Measurements from ENCODE around the gene ST8SIA1.

ST8SIA1 gene

DNA sequence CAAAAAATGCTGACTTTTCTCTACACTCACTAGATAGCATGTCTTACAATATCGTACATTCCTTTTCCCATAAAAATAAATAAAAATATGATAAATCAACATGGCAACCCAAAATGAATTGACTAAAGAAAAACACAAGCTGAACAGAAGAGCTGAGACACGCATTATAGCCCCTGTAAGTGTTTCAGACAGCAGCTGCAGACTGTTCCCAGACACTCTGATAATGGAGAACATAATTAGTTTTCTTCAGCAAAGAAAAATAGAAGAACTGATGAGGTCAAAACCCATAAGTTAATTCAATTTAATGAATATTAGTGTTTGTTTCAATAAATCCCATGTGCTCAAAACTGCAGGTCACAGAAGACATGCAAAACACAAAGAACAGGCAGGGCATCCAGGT, 23.8 kb downstream of the ST8SIA1 start:
- Mint-ChIP-seq H3K27ac (no peak overlapping the region), H3K4me3 (no peak overlapping the region), H3K9me3 (no peaks in the 10 kb centered on the region), H3K4me1 (no peaks in the 10 kb centered on the region), H3K27me3 (peaks cover 34% of the 10 kb centered on the region)
- DNase-seq (no peak), ATAC-seq (no peak)

DNA sequence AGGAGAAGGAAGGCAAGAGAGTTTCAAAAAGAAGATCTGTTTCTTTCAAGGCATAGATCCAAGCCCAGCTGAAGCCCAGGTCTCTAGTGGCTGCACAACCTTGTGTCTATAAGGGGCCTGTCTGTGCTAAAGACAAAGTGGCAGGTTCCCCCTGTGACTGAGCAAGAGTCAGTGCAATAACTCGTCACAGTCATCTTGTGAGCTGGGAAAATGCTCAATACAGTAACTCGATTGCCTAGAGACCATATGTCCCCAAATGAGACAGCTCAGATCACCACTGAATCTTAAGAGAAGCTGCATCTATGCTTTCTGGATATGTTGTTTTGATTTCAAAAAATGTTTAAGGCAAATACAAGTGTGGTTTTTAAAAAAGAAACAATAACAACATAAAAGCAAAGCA, 24.2 kb downstream of the ST8SIA1 start:
- ATAC-seq (no peak), DNase-seq (no peak)
- Mint-ChIP-seq H3K27me3 (peaks cover 30% of the 10 kb centered on the region), H3K27ac (no peak overlapping the region), H3K4me3 (no peak overlapping the region), H3K4me1 (no peaks in the 10 kb centered on the region), H3K9me3 (no peaks in the 10 kb centered on the region)

DNA sequence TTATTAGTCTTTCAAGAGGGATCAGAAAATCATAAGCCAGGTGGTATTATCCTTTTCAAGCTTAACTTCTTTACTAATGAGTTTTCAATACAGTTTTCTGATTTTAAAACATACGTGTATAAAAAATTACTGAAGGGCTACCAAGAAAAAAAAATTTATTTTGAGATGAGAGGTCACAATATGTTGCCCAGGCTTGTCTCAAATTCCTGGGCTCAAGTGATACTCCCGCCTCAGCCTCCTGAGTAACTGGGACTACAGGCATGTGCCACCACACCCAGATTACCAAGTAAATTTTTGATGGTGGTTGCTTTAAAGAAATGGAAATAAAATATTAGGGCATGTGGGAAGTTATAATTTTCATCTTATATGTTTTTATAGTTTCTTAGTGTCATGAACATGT, 26.7 kb downstream of the ST8SIA1 start:
- Mint-ChIP-seq H3K27me3 (peaks cover 22% of the 10 kb centered on the region), H3K4me3 (no peak overlapping the region), H3K27ac (peak overlapping the region; percentile 4 to 14), H3K9me3 (peaks cover 1 to 4% of the 10 kb centered on the region in 2 donors), H3K4me1 (no peaks in the 10 kb centered on the region)
- DNase-seq (no peak), ATAC-seq (no peak)

DNA sequence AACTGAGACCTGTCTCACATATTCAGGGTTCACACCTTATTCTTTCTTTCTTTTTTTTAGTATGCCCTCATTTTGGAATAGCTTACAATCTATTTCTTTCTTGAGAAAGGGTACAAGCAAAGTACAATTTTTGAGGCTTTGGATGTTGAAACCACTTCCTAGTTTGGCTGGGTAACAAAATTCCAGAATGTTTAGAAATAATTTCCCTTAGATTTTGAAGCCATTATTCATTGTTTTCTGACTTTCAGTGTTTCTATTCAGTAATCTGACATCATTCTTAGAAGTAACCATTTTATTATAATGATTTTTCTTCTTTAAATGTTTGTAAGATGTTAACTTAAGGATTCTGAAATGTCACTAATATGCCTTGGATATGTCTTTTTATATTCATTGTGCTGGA, 28.2 kb downstream of the ST8SIA1 start:
- DNase-seq = no peak
- H3K9me3 Mint-ChIP-seq = peaks cover 10 to 13% of the 10 kb centered on the region in 2 donors
- peaks cover 22% of the 10 kb centered on the region for H3K27me3 Mint-ChIP-seq
- ATAC-seq = no peak
- H3K4me1 Mint-ChIP-seq = no peaks in the 10 kb centered on the region
- H3K4me3 Mint-ChIP-seq = no peak overlapping the region
- no peak overlapping the region for H3K27ac Mint-ChIP-seq

DNA sequence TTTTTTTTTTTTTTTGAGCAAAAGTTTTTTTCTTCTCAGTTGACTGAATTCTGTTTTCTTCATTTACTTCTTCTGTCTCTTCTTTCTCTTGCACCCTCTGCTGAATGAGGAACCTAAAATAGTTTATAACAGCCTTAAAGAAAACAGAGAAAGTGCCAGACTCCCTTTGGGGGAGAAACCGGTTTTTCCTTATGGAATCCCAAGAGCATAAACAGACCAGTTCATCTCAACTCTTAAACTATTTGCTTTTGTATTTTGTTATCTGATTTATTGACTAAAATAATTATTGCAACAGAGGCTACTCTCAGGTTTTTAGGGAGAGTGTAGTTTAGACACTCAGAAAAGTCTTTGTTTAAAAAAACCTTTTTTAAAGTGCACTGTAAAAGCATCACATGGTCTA, 30.2 kb downstream of the ST8SIA1 start:
- H3K4me3 Mint-ChIP-seq = no peak overlapping the region
- DNase-seq (no peak), ATAC-seq (no peak)
- no peaks in the 10 kb centered on the region for H3K4me1 Mint-ChIP-seq
- peaks cover 13 to 18% of the 10 kb centered on the region in 2 donors for H3K9me3 Mint-ChIP-seq
- no peak overlapping the region for H3K27ac Mint-ChIP-seq
- peaks cover 18% of the 10 kb centered on the region for H3K27me3 Mint-ChIP-seq

DNA sequence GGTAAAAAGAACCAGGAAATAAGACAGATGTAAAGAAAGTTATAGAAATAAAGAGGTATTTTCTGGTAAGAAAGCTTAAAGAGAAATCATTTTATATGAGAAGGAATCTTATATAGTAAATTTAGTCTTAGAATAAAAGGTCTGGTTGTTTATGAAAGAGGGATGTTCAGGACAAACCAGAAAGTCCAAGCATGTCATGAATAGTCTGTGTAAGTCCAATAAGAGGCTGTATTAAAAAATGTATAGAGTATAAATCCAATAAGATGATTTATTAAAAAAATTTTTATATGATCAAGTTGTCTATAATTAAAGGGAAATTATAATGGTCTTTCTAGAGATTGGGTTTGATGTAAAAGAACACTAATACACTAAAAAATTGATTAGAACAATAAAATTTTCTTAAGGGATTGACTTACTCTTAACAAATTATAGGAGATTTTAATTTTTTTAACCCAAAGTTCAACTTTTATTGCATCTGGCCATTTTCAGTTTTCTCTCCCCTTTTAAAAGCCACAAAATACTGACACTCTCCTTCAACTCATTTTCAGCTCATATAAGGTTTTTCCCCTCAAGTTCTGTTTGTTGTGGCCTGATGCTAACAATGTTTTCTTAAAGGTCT, 35.1 kb downstream of the ST8SIA1 start:
- DNase-seq (no peak), ATAC-seq (no peak)
- Mint-ChIP-seq H3K9me3 (peaks cover 22 to 34% of the 10 kb centered on the region in 2 donors), H3K4me1 (no peaks in the 10 kb centered on the region), H3K27ac (no peak overlapping the region), H3K4me3 (no peak overlapping the region), H3K27me3 (peaks cover 11% of the 10 kb centered on the region)

DNA sequence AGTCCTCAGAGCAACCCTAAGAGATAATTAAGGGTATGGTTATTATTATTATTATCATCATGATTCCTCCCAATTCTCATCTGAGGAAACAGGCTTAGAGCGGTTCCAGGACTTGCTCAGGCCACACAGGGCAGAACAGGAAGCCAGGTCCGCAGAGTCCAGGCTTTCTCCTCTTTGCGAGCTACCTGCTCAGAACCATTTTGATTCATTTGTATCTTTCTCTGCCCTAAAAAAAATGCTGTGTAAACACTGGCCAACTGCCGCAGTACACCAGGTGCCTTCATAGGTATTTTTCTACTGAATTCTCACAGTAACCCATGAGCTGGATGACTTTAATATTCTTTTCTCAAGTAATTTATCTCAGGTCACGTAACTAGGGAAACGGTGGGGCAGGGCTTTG, 45.3 kb downstream of the ST8SIA1 start:
- Mint-ChIP-seq H3K27ac (no peak overlapping the region), H3K27me3 (peaks cover 29% of the 10 kb centered on the region), H3K4me3 (no peak overlapping the region), H3K9me3 (no peaks in the 10 kb centered on the region), H3K4me1 (peaks cover 17% of the 10 kb centered on the region)
- DNase-seq = no peak
- no peak for ATAC-seq

DNA sequence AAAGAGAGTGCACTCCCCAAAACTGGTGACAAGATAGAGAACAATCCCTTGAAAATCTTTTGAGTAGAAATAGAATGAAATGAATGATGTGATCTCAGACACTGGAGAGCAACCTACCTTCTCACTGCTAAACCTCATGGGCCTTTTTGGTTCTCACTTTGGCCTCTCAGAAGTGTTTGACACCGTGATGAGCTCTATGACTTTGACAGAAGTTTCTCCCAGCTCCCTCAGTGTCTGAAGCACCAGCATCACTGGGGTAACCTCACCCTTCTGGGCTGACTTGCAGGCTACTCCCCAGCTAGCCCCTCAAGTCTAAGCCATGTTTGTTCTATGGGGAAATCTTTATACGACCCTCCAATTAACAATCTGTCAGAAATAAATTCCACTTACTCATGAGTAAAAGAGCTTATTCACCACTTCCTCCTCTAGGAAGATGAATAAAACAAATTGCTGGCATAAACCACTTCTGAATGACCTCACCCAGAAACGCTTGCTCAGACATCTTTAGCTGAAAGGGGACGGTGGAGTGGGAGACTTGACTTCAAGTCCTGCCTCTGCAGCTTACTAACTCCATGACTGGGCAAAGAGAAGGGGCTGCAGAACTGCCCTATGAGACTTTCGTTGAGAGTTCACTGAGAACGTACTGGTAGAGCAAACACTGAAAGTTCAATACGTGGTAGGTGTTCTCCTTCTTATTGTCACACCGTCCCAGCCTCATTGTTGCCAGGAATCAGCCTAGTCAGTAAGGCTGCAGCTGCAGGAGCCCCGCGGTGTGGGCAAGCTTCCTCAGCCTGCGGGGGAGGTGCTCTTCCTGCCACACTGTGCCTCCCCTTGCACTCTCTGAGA, 46.5 kb downstream of the ST8SIA1 start:
- DNase-seq = no peak
- peaks cover 17% of the 10 kb centered on the region for H3K4me1 Mint-ChIP-seq
- peaks cover 36% of the 10 kb centered on the region for H3K27me3 Mint-ChIP-seq
- ATAC-seq = peak; percentile 61
- H3K9me3 Mint-ChIP-seq = no peaks in the 10 kb centered on the region
- H3K27ac Mint-ChIP-seq = peak overlapping the region; percentile 19 to 46
- H3K4me3 Mint-ChIP-seq = peak overlapping the region; percentile 29 to 51

DNA sequence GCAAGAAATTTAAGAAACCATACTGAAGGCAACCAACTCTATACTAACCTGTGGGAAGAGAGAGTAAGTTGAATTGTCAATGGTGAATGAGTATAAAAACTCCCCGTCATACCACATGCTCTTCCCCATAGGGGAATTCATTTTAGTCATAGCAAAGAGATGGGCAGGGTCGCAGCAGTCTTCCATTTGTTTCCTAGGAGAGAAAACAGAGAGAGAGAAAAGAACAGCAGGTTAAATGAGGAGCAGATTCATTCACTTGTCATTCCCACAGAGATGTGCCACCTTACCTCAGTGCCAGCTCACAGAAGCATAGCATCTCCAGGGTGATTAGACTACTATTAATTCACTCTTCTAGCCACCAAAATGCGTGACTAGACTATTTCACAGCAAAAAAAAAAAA, 47.4 kb downstream of the ST8SIA1 start:
- H3K4me3 Mint-ChIP-seq = no peak overlapping the region
- peaks cover 17% of the 10 kb centered on the region for H3K4me1 Mint-ChIP-seq
- H3K27me3 Mint-ChIP-seq = peaks cover 36% of the 10 kb centered on the region
- ATAC-seq (no peak), DNase-seq (no peak)
- no peaks in the 10 kb centered on the region for H3K9me3 Mint-ChIP-seq
- no peak overlapping the region for H3K27ac Mint-ChIP-seq

DNA sequence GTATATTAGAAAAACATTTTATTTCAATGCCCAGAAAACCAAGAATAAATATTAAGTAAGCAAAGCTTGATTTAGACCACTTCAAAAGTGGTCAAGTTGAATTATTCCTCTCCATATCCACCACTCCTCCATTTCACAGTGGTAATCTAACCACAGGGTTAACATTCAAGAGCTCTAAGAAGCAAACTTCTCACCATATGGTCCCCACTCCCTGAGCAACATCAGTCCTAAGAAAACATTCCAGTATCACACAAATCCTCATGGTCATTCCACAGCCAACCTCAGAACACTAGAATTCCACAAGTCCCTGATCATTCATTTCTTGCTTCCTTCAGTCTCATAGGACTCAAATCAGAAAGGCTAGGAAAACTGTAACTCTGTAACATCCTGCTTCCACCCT, 47.9 kb downstream of the ST8SIA1 start:
- ATAC-seq (no peak), DNase-seq (no peak)
- no peak overlapping the region for H3K27ac Mint-ChIP-seq
- peaks cover 17% of the 10 kb centered on the region for H3K4me1 Mint-ChIP-seq
- peaks cover 36% of the 10 kb centered on the region for H3K27me3 Mint-ChIP-seq
- no peaks in the 10 kb centered on the region for H3K9me3 Mint-ChIP-seq
- H3K4me3 Mint-ChIP-seq = no peak overlapping the region

DNA sequence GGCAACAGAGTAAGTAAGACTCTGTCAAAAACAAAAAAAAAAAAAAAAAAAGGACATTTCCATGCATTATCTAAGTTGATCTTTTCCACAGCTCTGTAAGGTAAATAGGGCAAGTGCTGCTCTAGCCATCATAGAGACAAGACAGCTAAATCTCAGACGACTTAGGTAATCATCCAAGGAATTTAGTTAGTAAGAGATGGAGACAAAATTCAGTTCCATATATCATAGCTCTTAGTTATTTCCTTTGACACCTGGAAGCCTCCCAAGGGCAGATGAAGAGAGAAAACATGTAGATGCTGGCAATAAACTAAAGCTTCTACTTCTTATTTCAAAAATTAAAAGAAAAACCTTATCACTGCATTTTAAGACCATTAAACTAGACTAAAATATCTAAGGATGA, 48.7 kb downstream of the ST8SIA1 start:
- DNase-seq (no peak), ATAC-seq (no peak)
- Mint-ChIP-seq H3K4me3 (no peak overlapping the region), H3K9me3 (no peaks in the 10 kb centered on the region), H3K4me1 (peaks cover 17% of the 10 kb centered on the region), H3K27ac (no peak overlapping the region), H3K27me3 (peaks cover 36% of the 10 kb centered on the region)

DNA sequence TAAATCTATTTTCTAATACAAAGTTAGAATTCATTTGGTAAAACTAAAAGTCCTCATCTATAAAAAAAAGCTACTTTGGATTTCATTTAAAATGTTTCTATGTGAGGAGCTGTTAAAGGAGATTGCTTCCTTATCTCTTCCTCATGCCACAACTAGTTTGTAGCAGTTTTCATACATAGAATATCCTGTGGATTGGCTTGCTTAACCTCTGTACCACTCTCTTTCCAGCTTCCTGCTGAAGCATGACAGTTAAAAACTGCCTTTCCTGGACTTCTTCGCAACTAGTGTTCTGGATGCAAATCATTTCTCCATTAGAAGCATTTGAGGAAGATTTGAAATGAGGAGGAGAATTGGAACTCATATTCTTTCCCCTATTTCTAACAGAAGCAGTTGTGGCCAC, 49.6 kb downstream of the ST8SIA1 start:
- DNase-seq (no peak), ATAC-seq (no peak)
- Mint-ChIP-seq H3K9me3 (no peaks in the 10 kb centered on the region), H3K4me3 (no peak overlapping the region), H3K27me3 (peaks cover 37% of the 10 kb centered on the region), H3K4me1 (peaks cover 17% of the 10 kb centered on the region), H3K27ac (no peak overlapping the region)

DNA sequence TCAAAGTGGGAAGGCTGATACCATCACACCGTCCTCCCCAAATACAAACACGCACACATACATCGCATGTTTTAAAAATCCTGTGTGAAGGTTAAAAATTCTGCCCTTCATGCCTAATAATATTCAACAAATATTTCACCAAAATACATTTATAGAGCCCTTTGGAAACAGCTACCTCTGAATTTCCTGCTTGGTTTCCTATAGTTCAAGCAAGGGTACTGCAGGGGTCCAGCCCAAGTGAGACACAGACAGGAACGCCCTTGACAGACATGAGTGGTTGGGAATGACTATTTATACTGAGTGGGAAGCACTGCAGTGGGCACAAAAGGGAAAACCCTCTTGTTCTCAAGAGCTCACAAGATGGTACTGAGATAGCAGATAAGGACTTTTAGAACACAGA, 51.0 kb downstream of the ST8SIA1 start:
- no peak overlapping the region for H3K27ac Mint-ChIP-seq
- DNase-seq (no peak), ATAC-seq (no peak)
- H3K4me3 Mint-ChIP-seq = no peak overlapping the region
- peaks cover 13% of the 10 kb centered on the region for H3K4me1 Mint-ChIP-seq
- H3K27me3 Mint-ChIP-seq = peaks cover 39% of the 10 kb centered on the region
- no peaks in the 10 kb centered on the region for H3K9me3 Mint-ChIP-seq

DNA sequence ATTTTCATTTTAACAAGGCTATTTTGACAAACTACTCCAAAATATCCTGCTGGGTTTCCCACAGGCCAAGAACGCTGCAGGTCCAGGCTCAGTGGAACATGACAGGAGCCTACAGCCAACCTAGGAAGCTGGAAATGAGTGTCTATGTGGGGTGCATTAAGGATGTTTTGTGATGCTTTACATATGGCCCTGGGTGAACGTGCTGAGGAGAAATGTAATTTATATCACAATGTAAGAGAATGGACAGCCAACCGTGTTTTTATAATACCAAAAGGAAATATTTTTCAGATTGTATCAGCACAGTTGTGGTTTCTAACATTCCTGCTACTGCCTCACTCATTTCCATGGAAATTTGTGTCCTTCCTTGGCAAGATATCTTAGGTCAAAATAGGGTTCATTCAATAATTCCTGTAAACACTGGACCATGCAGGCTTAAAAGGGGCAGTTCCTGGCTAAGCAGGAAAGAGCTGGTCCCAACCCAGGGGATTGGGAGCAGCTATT, 51.5 kb downstream of the ST8SIA1 start:
- Mint-ChIP-seq H3K4me3 (no peak overlapping the region), H3K4me1 (peaks cover 9% of the 10 kb centered on the region), H3K9me3 (no peaks in the 10 kb centered on the region), H3K27ac (no peak overlapping the region), H3K27me3 (peaks cover 34% of the 10 kb centered on the region)
- ATAC-seq = no peak
- DNase-seq = no peak

DNA sequence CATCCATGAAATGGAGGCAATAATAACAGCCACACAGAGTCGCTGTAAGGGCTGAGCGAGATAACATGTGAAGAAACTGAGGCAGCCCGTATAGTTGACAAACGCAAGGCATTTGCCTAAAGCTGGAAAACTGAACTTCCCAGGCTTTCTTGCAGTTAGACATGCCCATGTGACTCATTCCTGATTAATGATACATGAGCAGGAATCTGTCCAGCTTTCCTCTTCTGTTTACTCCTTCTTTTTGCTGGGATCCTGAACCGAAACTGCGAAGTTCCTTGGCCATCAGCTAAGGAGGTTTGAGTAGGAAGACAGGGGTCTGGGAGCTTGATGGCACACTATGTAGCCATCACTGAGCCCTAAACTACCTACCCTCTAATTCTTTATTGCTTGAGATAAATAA, 52.2 kb downstream of the ST8SIA1 start:
- no peaks in the 10 kb centered on the region for H3K9me3 Mint-ChIP-seq
- peaks cover 26% of the 10 kb centered on the region for H3K27me3 Mint-ChIP-seq
- ATAC-seq = no peak
- H3K27ac Mint-ChIP-seq = no peak overlapping the region
- peaks cover under 1% of the 10 kb centered on the region for H3K4me1 Mint-ChIP-seq
- no peak overlapping the region for H3K4me3 Mint-ChIP-seq
- DNase-seq = no peak

DNA sequence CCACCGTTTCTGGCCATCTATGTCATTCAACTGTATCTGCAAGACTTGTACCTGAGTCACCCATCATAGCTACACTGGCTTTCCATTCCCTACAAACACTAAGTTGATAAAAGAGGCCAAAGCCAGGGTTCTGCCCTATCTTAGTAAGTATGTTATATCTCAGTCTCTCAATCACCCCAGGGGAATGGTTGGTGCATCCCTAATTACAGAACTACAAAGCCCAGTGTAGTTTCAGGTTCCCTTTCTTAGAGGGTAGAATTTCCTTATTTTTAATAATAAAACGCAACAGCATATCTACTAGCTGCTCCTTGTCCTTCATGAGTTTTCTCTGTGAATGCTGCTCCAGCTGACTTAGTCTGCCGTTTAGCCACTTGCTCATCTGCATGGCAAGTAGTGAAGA, 57.6 kb downstream of the ST8SIA1 start:
- H3K4me1 Mint-ChIP-seq = no peaks in the 10 kb centered on the region
- H3K9me3 Mint-ChIP-seq = no peaks in the 10 kb centered on the region
- DNase-seq (no peak), ATAC-seq (no peak)
- H3K4me3 Mint-ChIP-seq = no peak overlapping the region
- no peak overlapping the region for H3K27ac Mint-ChIP-seq
- H3K27me3 Mint-ChIP-seq = peaks cover 37% of the 10 kb centered on the region

Data from stimulated activated naive CD8-positive, alpha-beta T cell treated with anti-CD3 and anti-CD28 coated beads, Interleukin-15, amount 100 ng/mL, for 72 hours (primary cell).